Endothelial cell of umbilical vein (primary cell): ENCODE measurements around the gene KLHDC9.

Experiments
- EZH2 ChIP-seq: IDR thresholded peaks from 2 replicates; pipeline ENCODE4 v1.6.1; 2012; ENCODE audit warnings: borderline replicate concordance, low read depth, mild to moderate bottlenecking, moderate library complexity, low read length, inconsistent platforms; ENCODE audit not compliant: severe bottlenecking
- FOS ChIP-seq: IDR thresholded peaks from 2 replicates; pipeline ENCODE4 v1.6.1; 2011; ENCODE audit warnings: mild to moderate bottlenecking, low read length, moderate library complexity, borderline replicate concordance; ENCODE audit not compliant: insufficient read depth
- GATA2 ChIP-seq: IDR thresholded peaks from 2 replicates; pipeline ENCODE4 v1.7.0; 2011; ENCODE audit warnings: low read depth, mild to moderate bottlenecking, moderate library complexity, mixed read lengths, low read length; ENCODE audit not compliant: insufficient read length, insufficient read depth
- JUN ChIP-seq: IDR thresholded peaks from 2 replicates; pipeline ENCODE4 v1.6.1; 2011; ENCODE audit warnings: borderline replicate concordance, low read depth; ENCODE audit not compliant: insufficient read length, insufficient read depth
- MAX ChIP-seq: IDR thresholded peaks from 2 replicates; pipeline ENCODE4 v1.6.1; 2011; ENCODE audit not compliant: insufficient read depth, insufficient read length
- MYC ChIP-seq: IDR thresholded peaks from one replicate; pipeline ENCODE4 v1.6.1; 2011; ENCODE audit warnings: mild to moderate bottlenecking, low read depth, low read length
- POLR2A ChIP-seq: IDR thresholded peaks from 2 replicates; pipeline ENCODE4 v1.6.1; 2012; ENCODE audit warnings: low read depth, mild to moderate bottlenecking, control low read depth, low read length
- POLR2AphosphoS5 ChIP-seq: IDR thresholded peaks from 2 replicates; pipeline ENCODE4 v1.6.1; 2012; ENCODE audit warnings: low read depth, mild to moderate bottlenecking, control low read depth, low read length, moderate library complexity; ENCODE audit not compliant: insufficient read depth
- TF ChIP-seq, protein P1 (sequence below), 2 donors: IDR thresholded peaks; 1 replicate in 1 of 2; 2 replicates in 1 of 2; pipeline ENCODE4 v1.5.1; 2011; ENCODE audit warnings: low read length in 2 of 2, mild to moderate bottlenecking in 2 of 2, moderate library complexity in 2 of 2, control low read depth in 1 of 2, inconsistent platforms in 1 of 2, low read depth in 1 of 2; ENCODE audit not compliant: insufficient read depth in 1 of 2; ENCODE audit errors: extremely low read depth in 1 of 2

DNA sequence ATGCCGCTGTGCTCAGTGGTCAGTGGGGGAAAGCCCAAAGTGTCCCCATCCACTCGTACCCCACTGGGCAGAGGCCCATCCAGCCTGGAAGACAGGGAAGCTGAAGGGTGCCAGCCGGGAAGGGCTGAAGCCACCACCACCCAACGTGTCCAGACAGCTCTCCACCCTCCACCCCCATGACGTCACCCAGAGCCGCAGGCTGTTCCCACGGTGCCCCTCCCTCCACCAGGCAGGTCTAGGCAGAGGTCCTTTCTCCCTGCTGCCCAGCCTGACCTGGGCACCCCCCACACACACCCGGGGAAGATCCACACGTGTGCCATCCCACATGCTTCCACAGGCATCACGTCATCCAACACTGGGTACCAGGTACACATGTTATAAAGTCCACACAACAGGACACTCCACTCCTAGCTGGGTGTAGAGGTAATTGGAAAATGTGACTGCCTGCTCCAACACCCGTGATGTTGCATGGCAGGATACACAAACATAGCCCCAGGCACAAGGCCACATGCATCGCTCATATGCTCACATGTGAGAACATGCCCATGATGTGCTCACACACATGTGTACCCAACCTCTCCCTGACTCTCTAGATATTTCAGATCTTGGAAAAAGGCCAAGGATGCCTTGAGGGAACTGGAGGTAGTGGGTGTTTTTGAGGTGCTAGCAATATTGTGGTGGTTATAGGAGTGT is 23.3 kb upstream of the KLHDC9 start:
- TF ChIP-seq, protein P1, sequence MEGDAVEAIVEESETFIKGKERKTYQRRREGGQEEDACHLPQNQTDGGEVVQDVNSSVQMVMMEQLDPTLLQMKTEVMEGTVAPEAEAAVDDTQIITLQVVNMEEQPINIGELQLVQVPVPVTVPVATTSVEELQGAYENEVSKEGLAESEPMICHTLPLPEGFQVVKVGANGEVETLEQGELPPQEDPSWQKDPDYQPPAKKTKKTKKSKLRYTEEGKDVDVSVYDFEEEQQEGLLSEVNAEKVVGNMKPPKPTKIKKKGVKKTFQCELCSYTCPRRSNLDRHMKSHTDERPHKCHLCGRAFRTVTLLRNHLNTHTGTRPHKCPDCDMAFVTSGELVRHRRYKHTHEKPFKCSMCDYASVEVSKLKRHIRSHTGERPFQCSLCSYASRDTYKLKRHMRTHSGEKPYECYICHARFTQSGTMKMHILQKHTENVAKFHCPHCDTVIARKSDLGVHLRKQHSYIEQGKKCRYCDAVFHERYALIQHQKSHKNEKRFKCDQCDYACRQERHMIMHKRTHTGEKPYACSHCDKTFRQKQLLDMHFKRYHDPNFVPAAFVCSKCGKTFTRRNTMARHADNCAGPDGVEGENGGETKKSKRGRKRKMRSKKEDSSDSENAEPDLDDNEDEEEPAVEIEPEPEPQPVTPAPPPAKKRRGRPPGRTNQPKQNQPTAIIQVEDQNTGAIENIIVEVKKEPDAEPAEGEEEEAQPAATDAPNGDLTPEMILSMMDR (IDR thresholded peaks at IDR 0.05; ENCODE audit: extremely low read depth in 1 of 2, insufficient read depth in 1 of 2, low read depth in 1 of 2, low read length in 2 of 2), result no peak
- TF ChIP-seq MAX (no peak), POLR2AphosphoS5 (no peak), POLR2A (no peak), JUN (no peak), EZH2 (no peak), MYC (no peak), FOS (no peak), GATA2 (no peak)
